Measurements from ENCODE around the gene GRIK1.

GRIK1 gene

DNA sequence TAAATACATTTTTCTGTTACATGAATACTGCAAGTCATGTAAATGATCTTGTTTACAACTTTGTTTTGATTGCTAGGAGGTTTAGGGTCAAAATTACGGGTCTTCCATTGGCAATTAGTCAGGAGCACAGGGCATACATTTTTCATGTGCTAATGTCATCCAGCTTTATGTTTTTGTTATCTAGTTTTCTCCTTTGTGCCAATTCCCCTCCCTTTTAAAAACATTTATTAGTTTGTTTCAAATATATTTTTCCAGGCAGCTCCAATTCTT lies 280.9 kb downstream of the GRIK1 start:
- TF ChIP-seq, protein P1, sequence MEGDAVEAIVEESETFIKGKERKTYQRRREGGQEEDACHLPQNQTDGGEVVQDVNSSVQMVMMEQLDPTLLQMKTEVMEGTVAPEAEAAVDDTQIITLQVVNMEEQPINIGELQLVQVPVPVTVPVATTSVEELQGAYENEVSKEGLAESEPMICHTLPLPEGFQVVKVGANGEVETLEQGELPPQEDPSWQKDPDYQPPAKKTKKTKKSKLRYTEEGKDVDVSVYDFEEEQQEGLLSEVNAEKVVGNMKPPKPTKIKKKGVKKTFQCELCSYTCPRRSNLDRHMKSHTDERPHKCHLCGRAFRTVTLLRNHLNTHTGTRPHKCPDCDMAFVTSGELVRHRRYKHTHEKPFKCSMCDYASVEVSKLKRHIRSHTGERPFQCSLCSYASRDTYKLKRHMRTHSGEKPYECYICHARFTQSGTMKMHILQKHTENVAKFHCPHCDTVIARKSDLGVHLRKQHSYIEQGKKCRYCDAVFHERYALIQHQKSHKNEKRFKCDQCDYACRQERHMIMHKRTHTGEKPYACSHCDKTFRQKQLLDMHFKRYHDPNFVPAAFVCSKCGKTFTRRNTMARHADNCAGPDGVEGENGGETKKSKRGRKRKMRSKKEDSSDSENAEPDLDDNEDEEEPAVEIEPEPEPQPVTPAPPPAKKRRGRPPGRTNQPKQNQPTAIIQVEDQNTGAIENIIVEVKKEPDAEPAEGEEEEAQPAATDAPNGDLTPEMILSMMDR (IDR thresholded peaks at IDR 0.05; ENCODE audit: low read depth, low read length): no peak
- no peak overlapping the region for H3K4me3 ChIP-seq (ENCODE audit: low read depth, low read length)

DNA sequence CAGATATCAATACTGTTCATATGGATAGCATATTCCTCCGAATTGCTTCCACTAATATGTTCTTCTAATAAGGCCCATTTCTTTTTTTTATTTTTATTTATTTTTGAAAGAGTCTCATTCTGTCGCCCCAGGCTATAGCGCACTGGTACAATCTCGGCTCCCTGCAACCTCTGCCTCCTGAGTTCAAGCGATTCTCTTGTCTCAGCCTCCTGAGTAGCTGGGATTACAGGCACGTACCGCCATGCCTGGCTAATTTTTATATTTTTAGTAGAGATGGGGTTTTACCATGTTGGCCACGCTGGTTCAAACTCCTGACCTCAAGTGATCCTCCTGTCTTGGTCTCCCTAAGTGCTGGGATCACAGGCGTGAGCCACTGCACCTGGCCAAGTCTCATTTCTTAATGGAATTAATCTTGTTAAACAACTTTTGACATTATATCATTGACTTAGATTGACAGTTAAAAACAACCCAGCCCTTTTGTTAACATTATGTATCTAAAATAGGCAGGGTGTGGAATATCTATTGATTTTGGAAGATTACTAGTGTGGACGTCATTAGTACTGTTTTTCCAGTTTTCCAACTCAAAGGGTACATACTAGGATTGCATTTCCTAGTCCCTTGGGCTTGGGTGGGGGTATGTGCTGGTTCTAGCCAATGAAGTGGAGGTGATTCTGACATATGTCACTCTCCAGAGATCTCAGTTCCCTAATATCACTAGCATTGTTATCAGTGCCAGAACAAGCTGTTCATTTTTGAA lies 281.4 kb downstream of the GRIK1 start:
- TF ChIP-seq, protein P1 (IDR thresholded peaks at IDR 0.05; ENCODE audit: low read depth, low read length): no peak
- no peak overlapping the region for H3K4me3 ChIP-seq (ENCODE audit: low read depth, low read length)

DNA sequence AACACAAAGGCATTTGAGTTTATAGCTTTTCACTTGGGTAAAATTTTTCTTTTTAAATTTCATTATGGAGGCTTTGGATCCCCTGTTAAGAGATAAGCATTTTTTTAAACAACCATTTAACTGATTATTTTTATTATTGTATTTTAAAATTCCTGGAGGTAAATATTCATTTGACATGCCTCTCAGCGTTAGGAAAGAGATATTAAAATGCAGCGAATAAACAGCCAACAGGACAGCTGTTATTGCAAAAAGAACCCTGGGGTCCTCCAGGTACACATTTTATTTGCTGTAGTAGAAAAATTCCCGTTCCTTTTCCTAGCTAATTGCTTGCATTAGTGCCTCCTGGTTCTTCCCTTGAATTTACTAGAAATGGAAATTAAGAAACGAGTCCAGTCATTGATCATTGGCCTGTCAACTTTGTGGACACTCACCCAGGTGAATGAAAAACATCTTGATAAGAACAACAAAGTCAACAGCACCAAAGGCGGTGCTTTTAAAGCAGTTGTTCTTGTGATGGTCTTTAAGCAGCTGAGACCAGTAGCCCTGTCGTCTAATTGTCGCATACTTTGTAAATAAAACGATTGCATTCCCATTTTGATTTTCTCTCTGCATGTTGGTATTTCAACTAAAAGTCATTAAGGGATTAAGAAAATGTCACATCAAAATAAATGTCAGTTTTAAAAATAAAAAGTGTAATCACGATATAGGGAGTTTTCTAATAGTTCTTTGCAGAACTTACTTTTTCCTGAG lies 282.4 kb downstream of the GRIK1 start:
- TF ChIP-seq, protein P1 (IDR thresholded peaks at IDR 0.05; ENCODE audit: low read depth, low read length): no peak

DNA sequence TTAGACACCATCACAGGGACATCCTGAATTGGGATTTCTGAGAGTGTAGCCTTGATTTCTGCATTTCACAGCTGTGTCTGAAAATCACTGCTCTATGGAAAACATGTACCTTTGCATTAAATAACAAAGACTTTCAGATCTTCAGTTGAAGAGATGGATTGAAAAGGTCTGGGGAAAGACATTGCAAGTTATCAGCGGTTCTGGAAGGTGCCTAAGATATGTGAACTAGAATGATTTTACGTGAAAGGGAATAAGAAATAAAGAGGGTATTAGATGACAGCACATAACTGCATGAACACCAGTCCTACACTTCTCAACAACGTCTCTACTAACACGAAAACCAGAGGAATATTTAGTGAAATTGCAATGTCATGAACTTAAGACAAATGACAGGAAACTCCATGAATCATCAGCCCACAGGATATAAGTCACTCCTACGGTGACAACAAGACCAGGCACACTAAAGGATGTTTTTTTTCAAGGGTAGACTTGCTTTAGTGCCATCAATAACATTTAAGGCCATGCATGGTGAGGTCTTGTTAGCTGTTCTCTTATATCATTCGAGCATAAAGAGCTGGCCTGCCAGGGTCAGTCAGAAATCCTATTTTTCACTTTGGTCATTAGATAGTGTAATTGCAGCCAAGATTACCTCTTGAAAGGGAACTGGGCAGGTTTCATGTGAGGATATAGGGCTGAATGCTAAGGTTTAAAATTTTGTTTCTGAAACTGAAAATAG lies 283.1 kb downstream of the GRIK1 start:
- H3K4me3 ChIP-seq (ENCODE audit: low read depth, low read length): no peak overlapping the region
- TF ChIP-seq, protein P1 (IDR thresholded peaks at IDR 0.05; ENCODE audit: low read depth, low read length): no peak

More for the DNA sequence above, 282.4 kb downstream of the GRIK1 start:
- no peak overlapping the region for H3K4me3 ChIP-seq (ENCODE audit: low read depth, low read length)

DNA sequence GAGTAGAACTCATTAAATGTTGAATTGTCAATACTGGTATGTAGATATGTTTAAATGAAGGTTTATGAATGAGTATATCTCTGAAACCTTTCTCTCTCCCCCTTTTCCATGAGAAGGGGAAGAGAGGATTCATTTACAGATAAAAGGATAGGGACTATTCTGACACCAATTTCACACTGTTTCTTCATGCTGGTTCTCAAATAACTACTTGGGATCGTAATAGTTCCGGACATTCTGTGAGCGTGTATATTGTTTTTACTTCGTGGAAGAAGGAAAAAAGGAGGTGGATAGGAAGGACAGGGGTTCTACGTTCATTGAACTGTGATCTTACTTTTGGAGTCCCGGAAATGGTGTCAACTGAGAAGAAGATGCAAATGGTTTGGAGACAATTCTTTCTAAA lies 284.2 kb downstream of the GRIK1 start:
- no peak overlapping the region for H3K4me3 ChIP-seq (ENCODE audit: low read depth, low read length)
- TF ChIP-seq, protein P1 (IDR thresholded peaks at IDR 0.05; ENCODE audit: low read depth, low read length): no peak

DNA sequence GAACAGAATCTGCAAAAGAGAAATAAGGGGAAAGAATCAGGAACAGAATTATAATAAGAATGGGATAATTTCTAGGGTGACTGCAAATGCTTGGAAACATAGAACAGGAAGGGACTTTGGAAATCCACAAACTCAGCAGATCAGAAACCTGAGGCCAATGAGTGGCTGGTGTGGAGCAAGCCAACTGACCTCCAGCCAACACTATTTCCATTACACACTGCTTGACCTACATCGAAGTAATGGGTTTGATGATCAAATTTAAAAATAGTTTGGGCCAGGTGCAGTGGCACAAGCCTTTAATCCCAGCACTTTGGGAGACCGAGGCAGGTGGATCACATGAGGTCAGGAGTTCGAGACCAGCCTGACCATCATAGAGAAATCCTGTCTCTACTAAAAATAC lies 284.9 kb downstream of the GRIK1 start:
- TF ChIP-seq, protein P1 (IDR thresholded peaks at IDR 0.05; ENCODE audit: low read depth, low read length): no peak
- no peak overlapping the region for H3K4me3 ChIP-seq (ENCODE audit: low read depth, low read length)

DNA sequence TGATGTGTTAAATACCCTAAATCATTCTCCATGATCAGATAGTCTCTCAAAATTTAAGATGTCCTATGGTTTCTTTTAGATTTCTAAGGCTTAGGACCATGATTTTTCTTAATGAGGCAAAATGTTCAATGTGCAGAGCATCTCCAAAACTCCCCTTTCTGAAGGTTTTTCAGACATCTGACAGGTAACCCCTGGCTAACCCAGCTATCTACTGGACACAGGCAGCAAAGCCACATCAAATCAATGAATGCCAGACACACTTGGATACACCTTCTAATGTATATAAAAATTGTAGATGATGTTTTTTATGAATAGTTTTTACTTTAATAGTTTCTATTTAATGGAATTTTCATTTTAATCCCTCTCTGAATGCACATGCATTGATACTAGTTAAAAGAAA lies 285.6 kb downstream of the GRIK1 start:
- H3K4me3 ChIP-seq (ENCODE audit: low read depth, low read length): no peak overlapping the region
- TF ChIP-seq, protein P1 (IDR thresholded peaks at IDR 0.05; ENCODE audit: low read depth, low read length): no peak

Measured in WI38 (cell line).